C4-2B (cell line): ENCODE measurements around the gene ACMSD.

Experiments
- CTCF ChIP-seq: fragments of 450-650 bp; conservative IDR thresholded peaks from 2 replicates; pipeline ENCODE4 v1.5.1; 2017; ENCODE audit warnings: mild to moderate bottlenecking
- ZFX ChIP-seq: fragments of 450-650 bp; IDR thresholded peaks from 2 replicates; pipeline ENCODE4 v1.6.1; 2017

GRCh38 chr2:134932864-134933526, 94.6 kb downstream of the ACMSD start:
- TF ChIP-seq CTCF, result no peak
- TF ChIP-seq ZFX, result no peak
